ENCODE results near the gene CLMN. TPM values are rescaled to one million over a fixed set of nuclear protein-coding genes. Genes with fewer than 3 reads are reported as not detected.

CLMN gene
- total RNA-seq, 1 experiment from 2014 or later: 33.4 TPM

DNA sequence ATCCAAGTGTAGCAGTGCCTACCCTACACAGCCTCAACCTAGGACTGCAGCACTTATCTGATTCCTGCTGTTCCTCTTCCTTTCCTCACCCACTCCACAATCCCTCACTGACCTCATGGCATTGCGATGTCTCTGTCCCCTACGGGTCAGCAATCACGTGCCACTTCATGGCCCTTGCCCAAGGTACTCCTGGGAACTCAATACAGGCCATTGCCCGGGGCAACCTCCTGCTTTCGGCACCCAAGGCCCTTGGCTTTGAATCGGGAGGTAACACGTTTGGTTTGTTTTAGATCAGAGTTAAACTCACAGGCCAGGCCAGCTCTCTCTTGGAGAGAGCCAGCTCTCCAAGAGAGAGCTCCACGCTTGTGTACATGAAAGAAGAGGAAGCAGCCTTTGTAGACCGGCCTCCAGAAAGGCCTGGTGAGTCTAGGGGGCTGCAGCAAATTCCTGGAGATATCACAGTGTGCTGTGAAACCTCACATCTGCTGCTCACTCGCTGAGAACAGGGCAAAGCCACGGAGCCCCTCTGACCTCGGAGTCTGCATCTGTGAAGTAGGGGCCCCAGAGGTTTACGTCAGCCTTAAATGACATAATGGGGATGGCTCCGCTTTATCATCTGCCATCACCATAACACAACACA lies 12.2 kb downstream of the CLMN start:
- intact Hi-C loops (cut with micrococcal nuclease): no loop called here
- Histone ChIP-seq H3K4me1 (ENCODE audit: control insufficient read depth in 1 of 2, insufficient read depth in 2 of 2, low read length in 2 of 2) (peaks cover 2 to 14% of the 10 kb centered on the region in 2 experiments; a peak in 3 of 4 replicates), H3K4me2 (ENCODE audit: low read length) (no peak overlapping the region), H3K27me3 (ENCODE audit: insufficient read depth, low read length) (no peaks in the 10 kb centered on the region), H3K9me3 (ENCODE audit: control insufficient read depth in 1 of 2, insufficient read depth in 1 of 2, low read depth in 1 of 2, low read length in 2 of 2) (no peaks in the 10 kb centered on the region), H3K4me3 (replicated peaks in 1 of 2; ENCODE audit: low read depth in 1 of 2, low read length in 2 of 2) (no peak overlapping the region), H2AFZ (ENCODE audit: low read depth, low read length, poor library complexity, severe bottlenecking) (no peak overlapping the region), H3K9me2 (ENCODE audit: insufficient read depth) (no peaks in the 10 kb centered on the region), H4K20me1 (ENCODE audit: insufficient read depth) (no peaks in the 10 kb centered on the region), H3K27ac (ENCODE audit: low read depth, low read length) (no peak overlapping the region), H3K36me3 (ENCODE audit: control insufficient read depth in 1 of 2, insufficient read depth in 2 of 2, low read length in 2 of 2) (no peaks in the 10 kb centered on the region), H3K79me2 (ENCODE audit: insufficient read depth, low read length) (0 out of 2 replicates have a peak, but pooled peaks cover 7% of the 10 kb centered on the region), H3K9ac (ENCODE audit: low read length) (no peak overlapping the region)
- no peak for DNase-seq (ENCODE audit: low read depth, low spot score)
- POLR2A ChIA-PET: no interaction called here
- TF ChIP-seq SRF (IDR thresholded peaks at IDR 0.05; ENCODE audit: low read depth) (no peak), CTCF (IDR thresholded peaks at IDR 0.05 in 2 of 3, conservative IDR thresholded peaks at IDR 0.05 in 1 of 3; ENCODE audit: borderline replicate concordance in 1 of 3, insufficient read depth in 1 of 3, low read depth in 2 of 3, low read length in 2 of 3) (no peak), JUND (IDR thresholded peaks at IDR 0.05) (no peak), TCF7L2 (IDR thresholded peaks at IDR 0.05; ENCODE audit: borderline replicate concordance, extremely low read depth, insufficient read depth, insufficient read length) (no peak), EGR1 (IDR thresholded peaks at IDR 0.05; ENCODE audit: low read depth) (no peak), POLR2A (IDR thresholded peaks at IDR 0.05; ENCODE audit: borderline replicate concordance, extremely low read depth, insufficient read depth, insufficient read length) (no peak), CEBPB (IDR thresholded peaks at IDR 0.05; ENCODE audit: low read depth) (no peak), ZFX (IDR thresholded peaks at IDR 0.05) (no peak), POLR2AphosphoS5 (IDR thresholded peaks at IDR 0.05; ENCODE audit: low read depth, low read length) (no peak), FOSL1 (IDR thresholded peaks at IDR 0.05; ENCODE audit: low read depth) (no peak), SIN3A (IDR thresholded peaks at IDR 0.05; ENCODE audit: low read depth) (no peak), ZNF274 (IDR thresholded peaks at IDR 0.05; ENCODE audit: low read depth, low read length) (no peak), RAD21 (IDR thresholded peaks at IDR 0.05; ENCODE audit: low read depth) (no peak)
- TF ChIP-seq, protein P1, sequence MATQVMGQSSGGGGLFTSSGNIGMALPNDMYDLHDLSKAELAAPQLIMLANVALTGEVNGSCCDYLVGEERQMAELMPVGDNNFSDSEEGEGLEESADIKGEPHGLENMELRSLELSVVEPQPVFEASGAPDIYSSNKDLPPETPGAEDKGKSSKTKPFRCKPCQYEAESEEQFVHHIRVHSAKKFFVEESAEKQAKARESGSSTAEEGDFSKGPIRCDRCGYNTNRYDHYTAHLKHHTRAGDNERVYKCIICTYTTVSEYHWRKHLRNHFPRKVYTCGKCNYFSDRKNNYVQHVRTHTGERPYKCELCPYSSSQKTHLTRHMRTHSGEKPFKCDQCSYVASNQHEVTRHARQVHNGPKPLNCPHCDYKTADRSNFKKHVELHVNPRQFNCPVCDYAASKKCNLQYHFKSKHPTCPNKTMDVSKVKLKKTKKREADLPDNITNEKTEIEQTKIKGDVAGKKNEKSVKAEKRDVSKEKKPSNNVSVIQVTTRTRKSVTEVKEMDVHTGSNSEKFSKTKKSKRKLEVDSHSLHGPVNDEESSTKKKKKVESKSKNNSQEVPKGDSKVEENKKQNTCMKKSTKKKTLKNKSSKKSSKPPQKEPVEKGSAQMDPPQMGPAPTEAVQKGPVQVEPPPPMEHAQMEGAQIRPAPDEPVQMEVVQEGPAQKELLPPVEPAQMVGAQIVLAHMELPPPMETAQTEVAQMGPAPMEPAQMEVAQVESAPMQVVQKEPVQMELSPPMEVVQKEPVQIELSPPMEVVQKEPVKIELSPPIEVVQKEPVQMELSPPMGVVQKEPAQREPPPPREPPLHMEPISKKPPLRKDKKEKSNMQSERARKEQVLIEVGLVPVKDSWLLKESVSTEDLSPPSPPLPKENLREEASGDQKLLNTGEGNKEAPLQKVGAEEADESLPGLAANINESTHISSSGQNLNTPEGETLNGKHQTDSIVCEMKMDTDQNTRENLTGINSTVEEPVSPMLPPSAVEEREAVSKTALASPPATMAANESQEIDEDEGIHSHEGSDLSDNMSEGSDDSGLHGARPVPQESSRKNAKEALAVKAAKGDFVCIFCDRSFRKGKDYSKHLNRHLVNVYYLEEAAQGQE (IDR thresholded peaks at IDR 0.05; ENCODE audit: low read depth): no peak
- TF ChIP-seq, protein P2, sequence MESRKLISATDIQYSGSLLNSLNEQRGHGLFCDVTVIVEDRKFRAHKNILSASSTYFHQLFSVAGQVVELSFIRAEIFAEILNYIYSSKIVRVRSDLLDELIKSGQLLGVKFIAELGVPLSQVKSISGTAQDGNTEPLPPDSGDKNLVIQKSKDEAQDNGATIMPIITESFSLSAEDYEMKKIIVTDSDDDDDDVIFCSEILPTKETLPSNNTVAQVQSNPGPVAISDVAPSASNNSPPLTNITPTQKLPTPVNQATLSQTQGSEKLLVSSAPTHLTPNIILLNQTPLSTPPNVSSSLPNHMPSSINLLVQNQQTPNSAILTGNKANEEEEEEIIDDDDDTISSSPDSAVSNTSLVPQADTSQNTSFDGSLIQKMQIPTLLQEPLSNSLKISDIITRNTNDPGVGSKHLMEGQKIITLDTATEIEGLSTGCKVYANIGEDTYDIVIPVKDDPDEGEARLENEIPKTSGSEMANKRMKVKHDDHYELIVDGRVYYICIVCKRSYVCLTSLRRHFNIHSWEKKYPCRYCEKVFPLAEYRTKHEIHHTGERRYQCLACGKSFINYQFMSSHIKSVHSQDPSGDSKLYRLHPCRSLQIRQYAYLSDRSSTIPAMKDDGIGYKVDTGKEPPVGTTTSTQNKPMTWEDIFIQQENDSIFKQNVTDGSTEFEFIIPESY (IDR thresholded peaks at IDR 0.05; ENCODE audit: extremely low read depth, insufficient replicate concordance, low read length): no peak
- no peak for ATAC-seq
- RAD21 ChIA-PET (ENCODE audit: low non-redundant PET in 1 of 2, low total read pairs in 2 of 2, uncharacterized antibody in 2 of 2, unreplicated experiment in 2 of 2): no interaction called here
- CTCF ChIA-PET: interaction anchor here (1.5 kb wide), 1 partner anchor 15 kb away, joined by 3 read pairs; no protein-coding TSS in a partner anchor
- BruUV-seq (replicated peaks): no TSS peak
